ENCODE measurements around the gene JMJD1C. TPM values are rescaled to one million over a fixed set of nuclear protein-coding genes. Genes with fewer than 3 reads are reported as not detected.

JMJD1C gene
- total and polyA plus RNA-seq, 9 donors, result 45.4 to 140 (median 78.2) TPM

DNA sequence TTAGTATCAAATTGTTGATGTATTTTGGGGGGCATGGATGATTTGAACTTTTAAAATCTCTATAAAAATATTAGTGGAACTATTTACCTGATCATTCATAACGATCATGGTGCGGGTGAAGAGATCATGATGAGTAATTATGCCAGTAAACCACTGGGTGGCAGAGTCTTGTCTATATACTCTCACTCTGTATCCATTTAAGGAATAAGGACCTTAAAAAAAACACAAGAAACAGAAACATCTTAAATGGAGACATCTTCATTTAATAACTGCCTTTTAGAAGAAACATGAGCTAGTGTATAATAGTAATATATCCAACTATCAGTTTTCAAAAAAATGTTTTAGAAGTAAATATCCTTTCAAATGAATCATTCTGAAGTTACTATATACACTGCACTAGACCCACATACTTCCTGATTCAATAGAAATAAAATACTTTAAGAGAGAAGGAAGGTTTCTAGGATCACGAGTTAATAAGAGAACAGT, 248.6 kb downstream of the JMJD1C start:
- H3K4me1 ChIP-seq (ENCODE audit: insufficient read depth), result no peaks in the 10 kb centered on the region
- intact Hi-C loops (cut with DNase I), result loop anchor here in 2 of 4 donors (10.0 kb wide), 2 partner anchors 408 to 418 kb away; no protein-coding TSS in a partner anchor
- TF ChIP-seq, protein P1, sequence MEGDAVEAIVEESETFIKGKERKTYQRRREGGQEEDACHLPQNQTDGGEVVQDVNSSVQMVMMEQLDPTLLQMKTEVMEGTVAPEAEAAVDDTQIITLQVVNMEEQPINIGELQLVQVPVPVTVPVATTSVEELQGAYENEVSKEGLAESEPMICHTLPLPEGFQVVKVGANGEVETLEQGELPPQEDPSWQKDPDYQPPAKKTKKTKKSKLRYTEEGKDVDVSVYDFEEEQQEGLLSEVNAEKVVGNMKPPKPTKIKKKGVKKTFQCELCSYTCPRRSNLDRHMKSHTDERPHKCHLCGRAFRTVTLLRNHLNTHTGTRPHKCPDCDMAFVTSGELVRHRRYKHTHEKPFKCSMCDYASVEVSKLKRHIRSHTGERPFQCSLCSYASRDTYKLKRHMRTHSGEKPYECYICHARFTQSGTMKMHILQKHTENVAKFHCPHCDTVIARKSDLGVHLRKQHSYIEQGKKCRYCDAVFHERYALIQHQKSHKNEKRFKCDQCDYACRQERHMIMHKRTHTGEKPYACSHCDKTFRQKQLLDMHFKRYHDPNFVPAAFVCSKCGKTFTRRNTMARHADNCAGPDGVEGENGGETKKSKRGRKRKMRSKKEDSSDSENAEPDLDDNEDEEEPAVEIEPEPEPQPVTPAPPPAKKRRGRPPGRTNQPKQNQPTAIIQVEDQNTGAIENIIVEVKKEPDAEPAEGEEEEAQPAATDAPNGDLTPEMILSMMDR (IDR thresholded peaks at IDR 0.05), result peak; percentile 17 to 74 (median 69)
- TF ChIP-seq POLR2A (IDR thresholded peaks at IDR 0.05), result no peak
- no peak for TF ChIP-seq EP300 (IDR thresholded peaks at IDR 0.05)
- H3K36me3 ChIP-seq, result no peaks in the 10 kb centered on the region
- 9 to 19% (median 19%) methylated on average over 3 of the region's 3 CpGs for WGBS, 3 donors
- H3K4me3 ChIP-seq, result no peak overlapping the region
- H3K27ac ChIP-seq, result no peak overlapping the region
- no peaks in the 10 kb centered on the region for H3K9me3 ChIP-seq
- DNase-seq, result no peak
- no peaks in the 10 kb centered on the region for H3K27me3 ChIP-seq

DNA sequence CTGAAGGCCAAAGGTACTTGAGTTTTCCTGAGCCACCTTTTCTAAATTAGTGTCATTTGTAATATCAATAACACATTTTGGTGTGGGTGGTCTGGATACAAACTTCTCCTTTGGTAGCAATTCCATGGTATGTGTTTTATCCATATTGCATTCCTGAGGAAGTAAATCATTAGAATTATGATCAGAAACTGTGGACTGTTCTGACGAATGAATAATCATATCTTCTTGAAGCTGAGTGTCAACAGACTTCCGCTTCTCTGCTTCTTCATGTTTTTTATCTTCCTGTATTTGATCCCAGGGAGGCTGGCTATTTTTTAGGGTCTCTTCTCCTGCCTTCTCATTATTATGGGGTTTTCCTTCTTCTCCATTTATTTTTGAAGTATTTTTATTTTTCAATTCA, 251.2 kb downstream of the JMJD1C start:
- WGBS, 3 donors, result 30 to 38% (median 32%) methylated on average over 2 of the region's 2 CpGs
- no peak for DNase-seq
- H3K27me3 ChIP-seq, result no peaks in the 10 kb centered on the region
- no peak overlapping the region for H3K4me3 ChIP-seq
- no peak for TF ChIP-seq EP300 (IDR thresholded peaks at IDR 0.05)
- TF ChIP-seq, protein P1 (IDR thresholded peaks at IDR 0.05), result no peak
- no peak for TF ChIP-seq POLR2A (IDR thresholded peaks at IDR 0.05)
- no peaks in the 10 kb centered on the region for H3K9me3 ChIP-seq
- no peak overlapping the region for H3K27ac ChIP-seq
- H3K36me3 ChIP-seq, result no peaks in the 10 kb centered on the region
- H3K4me1 ChIP-seq (ENCODE audit: insufficient read depth), result peaks cover 6% of the 10 kb centered on the region
- intact Hi-C loops (cut with DNase I), result loop anchor here in 2 of 4 donors (10.0 kb wide), 2 partner anchors 410 to 420 kb away; no protein-coding TSS in a partner anchor

DNA sequence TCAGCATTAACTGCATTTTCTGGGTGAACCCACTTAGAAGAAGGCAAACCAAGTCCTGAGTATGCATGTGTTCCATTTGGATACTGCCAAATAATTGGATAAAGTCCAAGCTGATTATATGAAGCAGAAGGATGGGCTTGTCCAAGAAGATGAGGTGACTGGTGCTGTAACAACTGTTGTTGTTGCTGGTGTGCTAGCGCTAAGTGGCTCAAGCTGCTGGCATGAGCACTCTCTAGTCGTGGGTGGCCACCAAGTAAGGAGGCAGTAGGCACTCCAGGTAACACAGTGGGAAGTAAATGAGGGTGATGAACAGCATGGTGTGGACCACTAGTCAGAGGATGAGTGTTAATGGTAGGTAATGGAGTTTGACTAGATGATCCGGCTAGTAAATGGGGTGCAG, 252.3 kb downstream of the JMJD1C start:
- Histone ChIP-seq H3K27ac (no peak overlapping the region), H3K4me3 (no peak overlapping the region), H3K9me3 (no peaks in the 10 kb centered on the region), H3K36me3 (no peaks in the 10 kb centered on the region), H3K4me1 (ENCODE audit: insufficient read depth) (peaks cover 6% of the 10 kb centered on the region), H3K27me3 (no peaks in the 10 kb centered on the region)
- DNase-seq, result no peak
- WGBS, 3 donors, result 86 to 88% (median 88%) methylated on average over 3 of the region's 3 CpGs
- TF ChIP-seq POLR2A (IDR thresholded peaks at IDR 0.05) (no peak), EP300 (IDR thresholded peaks at IDR 0.05) (no peak)
- TF ChIP-seq, protein P1 (IDR thresholded peaks at IDR 0.05), result no peak
- intact Hi-C loops (cut with DNase I), result loop anchor here in 2 of 4 donors (10.0 kb wide), 2 partner anchors 411 to 421 kb away; no protein-coding TSS in a partner anchor

- 54 to 56% (median 54%) methylated on average over 3 of the region's 3 CpGs for WGBS, 3 donors
- H3K4me1 ChIP-seq (ENCODE audit: insufficient read depth), result peaks cover 14% of the 10 kb centered on the region
- no peak overlapping the region for H3K4me3 ChIP-seq
- no peaks in the 10 kb centered on the region for H3K27me3 ChIP-seq
- TF ChIP-seq POLR2A (IDR thresholded peaks at IDR 0.05) (no peak), EP300 (IDR thresholded peaks at IDR 0.05) (no peak)
- TF ChIP-seq, protein P1 (IDR thresholded peaks at IDR 0.05), result no peak
- intact Hi-C loops (cut with DNase I), result loop anchor here in 2 of 4 donors (10.0 kb wide), 2 partner anchors 414 to 424 kb away; no protein-coding TSS in a partner anchor
- H3K27ac ChIP-seq, result no peak overlapping the region
- DNase-seq, result no peak
- H3K36me3 ChIP-seq, result no peaks in the 10 kb centered on the region
- H3K9me3 ChIP-seq, result no peaks in the 10 kb centered on the region
These were observed 255.1 kb downstream of the JMJD1C start for GRCh38 chr10:63210611-63211196.

Measured in ovary (tissue), 9 donors.